Transverse colon (tissue), 4 donors: ENCODE data around the gene VMP1. TPM values are rescaled to one million over a fixed set of nuclear protein-coding genes. Genes with fewer than 3 reads are reported as not detected.

Source experiments
- DNase-seq: peaks from one replicate; pipeline ENCODE4 v3.0.0-alpha.2; 2019
- H3K27ac ChIP-seq, 4 donors: fragments of 200-600 bp; sonication (generic); 2 replicates each; pipeline ENCODE4 v1.5.1; 2016 to 2018; ENCODE audit warnings: inconsistent platforms in 4 of 4
- H3K27me3 ChIP-seq: fragments of 200-600 bp; sonication (generic); 2 replicates; pipeline ENCODE4 v1.5.1; 2017; ENCODE audit warnings: inconsistent platforms
- H3K36me3 ChIP-seq, 4 donors: fragments of 200-600 bp; sonication (generic); 2 replicates each; pipeline ENCODE4 v1.5.1; 2017 to 2019; ENCODE audit warnings: inconsistent platforms in 4 of 4
- H3K4me1 ChIP-seq, 4 donors: fragments of 200-600 bp; sonication (generic); 2 replicates each; pipeline ENCODE4 v1.5.1; 2017 to 2020; ENCODE audit warnings: inconsistent platforms in 4 of 4
- H3K4me3 ChIP-seq, 4 donors: fragments of 200-600 bp; sonication (generic); 1 replicate in 1 of 4; 2 replicates in 3 of 4; pipeline versions ENCODE4 v1.5.1 to v1.6.1; 2017 to 2019; ENCODE audit warnings: inconsistent platforms in 4 of 4
- H3K9me3 ChIP-seq, 2 donors: fragments of 200-600 bp; sonication (generic); 2 replicates each; pipeline ENCODE4 v1.5.1; 2017 to 2019; ENCODE audit warnings: inconsistent platforms in 2 of 2
- CTCF ChIP-seq, 5 experiments: fragments of 200-600 bp in 3 of 5; fragments of 450-650 bp in 2 of 5; sonication (generic) in 3 of 5; IDR thresholded peaks; 1 replicate in 2 of 5; 2 replicates in 3 of 5; pipeline ENCODE4 v1.5.1; 2016 to 2017; ENCODE audit warnings: antibody characterized with exemption in 5 of 5, inconsistent platforms in 3 of 5, mild to moderate bottlenecking in 2 of 5, moderate library complexity in 1 of 5
- EP300 ChIP-seq: sonication (generic); formaldehyde crosslinking; IDR thresholded peaks from one replicate; pipeline ENCODE4 v1.6.1; 2017; ENCODE audit warnings: antibody characterized with exemption, low read depth
- POLR2A ChIP-seq: fragments of 450-650 bp; IDR thresholded peaks from one replicate; pipeline ENCODE4 v1.6.1; 2016; ENCODE audit warnings: antibody characterized with exemption, mild to moderate bottlenecking, moderate library complexity
- POLR2AphosphoS5 ChIP-seq, 3 donors: sonication (generic); formaldehyde crosslinking; IDR thresholded peaks; one replicate each; pipeline ENCODE4 v1.6.1; 2016; ENCODE audit warnings: antibody characterized with exemption in 3 of 3
- WGBS, 2 donors: methylation state at CpG; one replicate each; pipeline ENCODE4 v1.1.5; 2018; ENCODE audit warnings: low coverage in 1 of 2; 5-methylcytosine and 5-hydroxymethylcytosine counted together
- in situ Hi-C, 4 donors: fragments of 200-750 bp; cut with MboI; loops; one replicate each; pipeline versions ENCODE4 v1.15.0 to v1.15.1; 2017; ENCODE audit warnings: low sequenced_read_pairs in 3 of 4, low pct_ligation_motif_present in 1 of 4, low pct_unique_long_range_greater_than_20kb in 1 of 4
- intact Hi-C: fragments of 100-400 bp; cut with DNase I; formaldehyde crosslinking; loops from one replicate; pipeline ENCODE4 v1.15.1; 2023; ENCODE audit warnings: low total_unique reads
- total RNA-seq, 4 donors: library from RNA; depleted of rRNA; stranded (reverse); fragments of >200 nt; gene quantifications; one replicate each; pipeline ENCODE4 v1.1.0, GENCODE V29; 2016

The VMP1 gene
- total RNA-seq, 4 donors from 2014 or later, result 136 to 547 (median 339) TPM

DNA sequence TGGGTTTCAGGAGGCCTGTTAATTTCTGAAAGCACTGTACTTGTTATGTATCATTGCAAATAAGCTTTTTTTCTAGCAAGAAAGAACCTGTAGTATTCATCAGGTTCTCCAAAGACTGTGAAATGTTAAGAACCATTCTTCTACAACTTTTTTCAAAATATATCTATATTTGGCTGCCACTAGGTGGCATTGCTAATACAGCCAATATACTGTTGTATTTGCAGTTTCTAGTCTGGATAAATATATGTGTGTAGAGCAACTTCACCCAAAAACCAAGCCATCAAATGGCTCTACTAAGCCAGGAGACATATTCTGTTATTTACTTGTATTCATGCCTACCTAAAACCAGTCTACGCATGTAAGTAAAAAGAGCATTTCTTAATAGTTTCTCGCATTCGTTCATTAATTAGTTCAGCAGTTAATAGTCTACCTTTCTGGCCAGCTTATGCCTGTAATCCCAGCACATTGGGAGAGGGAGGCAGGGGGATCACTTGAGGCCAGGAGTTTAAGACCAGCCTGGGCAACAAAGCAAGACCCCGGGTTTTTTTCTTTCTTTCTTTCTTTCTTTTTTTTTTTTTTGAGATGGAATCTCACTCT is 39.5 kb downstream of the VMP1 start:
- H3K27ac ChIP-seq, result no peak overlapping the region
- peaks cover 0 to 6% (median 0%) of the 10 kb centered on the region in 4 donors for H3K4me1 ChIP-seq
- no peak overlapping the region for H3K4me3 ChIP-seq
- in situ Hi-C loops, result loop anchor here in 2 of 4 donors (25.0 kb wide), 1 partner anchor 290 kb away; no protein-coding TSS in a partner anchor
- no peak for DNase-seq
- intact Hi-C loops, result no loop called here
- no peaks in the 10 kb centered on the region for H3K27me3 ChIP-seq
- peaks cover 0 to 12% (median 0%) of the 10 kb centered on the region in 4 donors for H3K36me3 ChIP-seq
- TF ChIP-seq CTCF (IDR thresholded peaks at IDR 0.05), result peak; percentile 49 to 62 (median 57)
- no peak for TF ChIP-seq EP300
- no peaks in the 10 kb centered on the region for H3K9me3 ChIP-seq
- WGBS, 2 donors, result 91 to 92% methylated on average over 1 to 4 of the region's 4 CpGs

DNA sequence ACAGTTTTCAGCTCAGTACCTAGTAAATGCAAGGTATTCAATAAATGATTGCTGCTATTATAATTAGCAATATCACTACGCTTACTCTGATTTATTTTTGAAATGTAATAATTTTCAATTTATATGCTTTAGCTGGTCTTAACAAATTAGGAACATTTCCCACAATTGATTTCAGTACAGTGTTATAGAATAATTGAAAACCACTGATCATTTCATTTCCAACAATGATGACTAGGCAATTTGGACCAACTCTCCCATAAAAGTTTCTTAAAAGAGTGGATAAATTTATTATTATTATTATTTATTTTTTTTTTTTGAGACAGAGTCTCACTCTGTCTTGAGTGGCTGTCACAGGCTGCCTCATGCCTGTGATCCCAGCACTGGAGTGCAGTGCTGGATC is 41.1 kb downstream of the VMP1 start:
- peaks cover 0 to 11% (median 0%) of the 10 kb centered on the region in 4 donors for H3K4me1 ChIP-seq
- peak overlapping the region in 1 of 4 donors; percentile 6 for H3K27ac ChIP-seq
- 89 to 98% methylated on average over 1 of the region's 1 CpG for WGBS, 2 donors
- DNase-seq, result no peak
- intact Hi-C loops, result no loop called here
- H3K27me3 ChIP-seq, result no peaks in the 10 kb centered on the region
- no peak overlapping the region for H3K4me3 ChIP-seq
- no peak for TF ChIP-seq EP300
- TF ChIP-seq POLR2AphosphoS5 (IDR thresholded peaks at IDR 0.05), result no peak
- no peak for TF ChIP-seq CTCF (IDR thresholded peaks at IDR 0.05)
- H3K9me3 ChIP-seq, result no peaks in the 10 kb centered on the region
- H3K36me3 ChIP-seq, result peaks cover 0 to 4% (median 0%) of the 10 kb centered on the region in 4 donors
- in situ Hi-C loops, result loop anchor here in 2 of 4 donors (25.0 kb wide), 1 partner anchor 289 kb away; no protein-coding TSS in a partner anchor

GRCh38 chr17:59751955-59752413 is 44.5 kb downstream of the VMP1 start:
- Histone ChIP-seq H3K36me3 (no peaks in the 10 kb centered on the region), H3K4me1 (peaks cover 6 to 33% (median 14%) of the 10 kb centered on the region in 4 donors), H3K4me3 (no peak overlapping the region), H3K9me3 (no peaks in the 10 kb centered on the region), H3K27me3 (no peaks in the 10 kb centered on the region), H3K27ac (peak overlapping the region in 1 of 4 donors; percentile 24)
- intact Hi-C loops, result no loop called here
- in situ Hi-C loops, result no loop called here
- DNase-seq, result no peak
- TF ChIP-seq POLR2AphosphoS5 (IDR thresholded peaks at IDR 0.05) (no peak), EP300 (no peak), CTCF (IDR thresholded peaks at IDR 0.05) (no peak), POLR2A (no peak)
- WGBS, 2 donors, result 80 to 85% methylated on average over 5 to 11 of the region's 11 CpGs

DNA sequence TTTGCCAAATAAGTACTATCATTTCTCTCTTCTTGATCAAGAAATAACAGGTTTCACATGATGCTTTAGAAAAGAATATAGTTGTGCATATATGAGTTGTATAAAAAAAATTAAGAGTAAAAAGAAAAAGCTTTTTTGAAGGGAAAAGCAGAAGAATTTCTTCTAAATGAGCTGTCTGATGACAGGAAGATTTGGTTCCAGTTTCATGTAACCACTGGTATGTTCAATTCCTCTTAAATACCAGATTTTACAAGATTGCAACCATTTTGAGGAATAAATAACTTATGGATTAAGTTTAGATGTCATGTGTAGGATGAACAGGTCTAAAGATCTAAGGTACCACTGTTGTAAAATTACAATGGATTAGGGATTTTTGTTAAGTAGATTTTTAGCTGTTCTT is 45.0 kb downstream of the VMP1 start:
- in situ Hi-C loops (no loop called here), intact Hi-C loops (no loop called here)
- TF ChIP-seq EP300, result no peak
- TF ChIP-seq POLR2AphosphoS5 (IDR thresholded peaks at IDR 0.05), result no peak
- no peak for TF ChIP-seq CTCF (IDR thresholded peaks at IDR 0.05)
- TF ChIP-seq POLR2A, result no peak
- Histone ChIP-seq H3K4me3 (no peak overlapping the region), H3K9me3 (no peaks in the 10 kb centered on the region), H3K27me3 (no peaks in the 10 kb centered on the region), H3K27ac (peak overlapping the region in 2 of 4 donors; percentile 24 to 77), H3K36me3 (no peaks in the 10 kb centered on the region), H3K4me1 (peaks cover 6 to 33% (median 14%) of the 10 kb centered on the region in 4 donors)
- DNase-seq, result no peak
